ENCODE data around the gene RNU1-2.
"Not testable (repeated sequence)": the region's sequence is repeated elsewhere in the genome, so short reads cannot be mapped to it uniquely, and the experiment has no call there.

Gene RNU1-2

DNA sequence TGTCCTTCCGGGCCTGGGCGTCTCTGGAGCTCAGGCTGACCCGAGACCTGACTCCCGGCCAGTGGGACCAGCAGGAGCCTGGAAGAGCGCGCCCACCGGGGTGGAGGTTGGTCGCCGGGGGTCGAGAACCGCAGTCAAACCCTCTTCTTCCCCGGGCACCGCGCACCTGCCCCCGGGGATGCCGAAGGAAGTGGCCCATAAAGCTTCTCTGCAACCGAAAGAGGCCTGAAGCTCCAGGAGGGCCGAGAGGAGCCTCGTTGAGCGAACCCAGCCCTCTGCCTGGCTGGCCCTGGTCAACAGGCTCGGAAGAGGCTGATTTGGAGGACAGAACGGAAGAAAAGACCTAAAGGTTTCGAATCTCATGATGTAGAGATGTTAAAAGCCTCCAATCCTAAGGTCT lies 24.6 kb upstream of the RNU1-2 start:
- not testable (repeated sequence) for H3K9me3 ChIP-seq (ENCODE audit: control insufficient read depth, insufficient read depth, low read length); H3K4me1 ChIP-seq (ENCODE audit: control insufficient read depth, insufficient read depth, low read length); H3K27ac ChIP-seq (ENCODE audit: low read length); H3K27me3 ChIP-seq (ENCODE audit: control insufficient read depth, insufficient read depth, low read length); DNase-seq (ENCODE audit: low read depth, low spot score); H3K36me3 ChIP-seq (ENCODE audit: control insufficient read depth, insufficient read depth, low read length)
- no CpG with 5 or more reads among the region's 23 CpGs for WGBS (ENCODE audit: insufficient coverage, insufficient read length)
- peak overlapping the region; percentile 17; the same call in 1 of the 2 replicates for H3K4me3 ChIP-seq (ENCODE audit: low read length)

- not testable (repeated sequence) for H3K9me3 ChIP-seq (ENCODE audit: control insufficient read depth, insufficient read depth, low read length); H3K4me1 ChIP-seq (ENCODE audit: control insufficient read depth, insufficient read depth, low read length); H3K27ac ChIP-seq (ENCODE audit: low read length); H3K27me3 ChIP-seq (ENCODE audit: control insufficient read depth, insufficient read depth, low read length); H3K36me3 ChIP-seq (ENCODE audit: control insufficient read depth, insufficient read depth, low read length)
- H3K4me3 ChIP-seq (ENCODE audit: low read length), result peak overlapping the region; percentile 80; the same call in 1 of the 2 replicates
- DNase-seq (ENCODE audit: low read depth, low spot score), result peak; percentile 87
- WGBS (ENCODE audit: insufficient coverage, insufficient read length), result no CpG with 5 or more reads among the region's 66 CpGs
These were observed 23.4 kb upstream of the RNU1-2 start for GRCh38 chr1:16872152-16873075.

- H3K9me3 ChIP-seq (ENCODE audit: control insufficient read depth, insufficient read depth, low read length); H3K36me3 ChIP-seq (ENCODE audit: control insufficient read depth, insufficient read depth, low read length); H3K27ac ChIP-seq (ENCODE audit: low read length); DNase-seq (ENCODE audit: low read depth, low spot score); H3K4me1 ChIP-seq (ENCODE audit: control insufficient read depth, insufficient read depth, low read length); H3K27me3 ChIP-seq (ENCODE audit: control insufficient read depth, insufficient read depth, low read length): not testable (repeated sequence)
- H3K4me3 ChIP-seq (ENCODE audit: low read length), result peak overlapping the region; percentile 25; the same call in 1 of the 2 replicates
- WGBS (ENCODE audit: insufficient coverage, insufficient read length), result no CpG with 5 or more reads among the region's 52 CpGs
These were observed 22.5 kb upstream of the RNU1-2 start for GRCh38 chr1:16873076-16873879.

GRCh38 chr1:16874968-16875765 lies 20.6 kb upstream of the RNU1-2 start:
- H3K27me3 ChIP-seq (ENCODE audit: control insufficient read depth, insufficient read depth, low read length); DNase-seq (ENCODE audit: low read depth, low spot score); H3K4me3 ChIP-seq (ENCODE audit: low read length); H3K9me3 ChIP-seq (ENCODE audit: control insufficient read depth, insufficient read depth, low read length); H3K4me1 ChIP-seq (ENCODE audit: control insufficient read depth, insufficient read depth, low read length); H3K27ac ChIP-seq (ENCODE audit: low read length); H3K36me3 ChIP-seq (ENCODE audit: control insufficient read depth, insufficient read depth, low read length): not testable (repeated sequence)
- WGBS (ENCODE audit: insufficient coverage, insufficient read length), result no CpG with 5 or more reads among the region's 35 CpGs

GRCh38 chr1:16881742-16882141 lies 14.0 kb upstream of the RNU1-2 start:
- not testable (repeated sequence) for H3K36me3 ChIP-seq (ENCODE audit: control insufficient read depth, insufficient read depth, low read length); H3K4me1 ChIP-seq (ENCODE audit: control insufficient read depth, insufficient read depth, low read length); H3K27ac ChIP-seq (ENCODE audit: low read length); H3K9me3 ChIP-seq (ENCODE audit: control insufficient read depth, insufficient read depth, low read length); H3K4me3 ChIP-seq (ENCODE audit: low read length); DNase-seq (ENCODE audit: low read depth, low spot score); H3K27me3 ChIP-seq (ENCODE audit: control insufficient read depth, insufficient read depth, low read length)
- no CpG with 5 or more reads among the region's 1 CpG for WGBS (ENCODE audit: insufficient coverage, insufficient read length)

GRCh38 chr1:16882986-16883385 lies 12.8 kb upstream of the RNU1-2 start:
- Histone ChIP-seq H3K27me3 (ENCODE audit: control insufficient read depth, insufficient read depth, low read length) (no peaks in the 10 kb centered on the region), H3K4me3 (ENCODE audit: low read length) (no peak overlapping the region), H3K36me3 (ENCODE audit: control insufficient read depth, insufficient read depth, low read length) (no peaks in the 10 kb centered on the region), H3K4me1 (ENCODE audit: control insufficient read depth, insufficient read depth, low read length) (peaks cover 1% of the 10 kb centered on the region; the same call in 1 of the 2 replicates), H3K9me3 (ENCODE audit: control insufficient read depth, insufficient read depth, low read length) (no peaks in the 10 kb centered on the region), H3K27ac (ENCODE audit: low read length) (no peak overlapping the region)
- DNase-seq (ENCODE audit: low read depth, low spot score), result no peak
- no CpG with 5 or more reads among the region's 4 CpGs for WGBS (ENCODE audit: insufficient coverage, insufficient read length)

- H3K9me3 ChIP-seq (ENCODE audit: control insufficient read depth, insufficient read depth, low read length); DNase-seq (ENCODE audit: low read depth, low spot score); H3K27ac ChIP-seq (ENCODE audit: low read length); H3K4me1 ChIP-seq (ENCODE audit: control insufficient read depth, insufficient read depth, low read length); H3K36me3 ChIP-seq (ENCODE audit: control insufficient read depth, insufficient read depth, low read length); H3K4me3 ChIP-seq (ENCODE audit: low read length); H3K27me3 ChIP-seq (ENCODE audit: control insufficient read depth, insufficient read depth, low read length): not testable (repeated sequence)
- no CpG with 5 or more reads among the region's 5 CpGs for WGBS (ENCODE audit: insufficient coverage, insufficient read length)
These were observed 11.3 kb upstream of the RNU1-2 start for GRCh38 chr1:16884487-16884886.

GRCh38 chr1:16886860-16887605 lies 8.7 kb upstream of the RNU1-2 start:
- Histone ChIP-seq H3K27me3 (ENCODE audit: control insufficient read depth, insufficient read depth, low read length) (no peaks in the 10 kb centered on the region), H3K27ac (ENCODE audit: low read length) (no peak overlapping the region), H3K4me3 (ENCODE audit: low read length) (no peak overlapping the region), H3K9me3 (ENCODE audit: control insufficient read depth, insufficient read depth, low read length) (no peaks in the 10 kb centered on the region), H3K4me1 (ENCODE audit: control insufficient read depth, insufficient read depth, low read length) (peaks cover 1% of the 10 kb centered on the region; the same call in 1 of the 2 replicates), H3K36me3 (ENCODE audit: control insufficient read depth, insufficient read depth, low read length) (no peaks in the 10 kb centered on the region)
- WGBS (ENCODE audit: insufficient coverage, insufficient read length), result no CpG with 5 or more reads among the region's 20 CpGs
- no peak for DNase-seq (ENCODE audit: low read depth, low spot score)

- Histone ChIP-seq H3K27ac (ENCODE audit: low read length) (peak overlapping the region; percentile 17), H3K36me3 (ENCODE audit: control insufficient read depth, insufficient read depth, low read length) (no peaks in the 10 kb centered on the region), H3K4me1 (ENCODE audit: control insufficient read depth, insufficient read depth, low read length) (peaks cover 1% of the 10 kb centered on the region; the same call in 1 of the 2 replicates), H3K4me3 (ENCODE audit: low read length) (peak overlapping the region; percentile 73; the same call in 1 of the 2 replicates), H3K9me3 (ENCODE audit: control insufficient read depth, insufficient read depth, low read length) (no peaks in the 10 kb centered on the region), H3K27me3 (ENCODE audit: control insufficient read depth, insufficient read depth, low read length) (no peaks in the 10 kb centered on the region)
- peak; percentile 85 for DNase-seq (ENCODE audit: low read depth, low spot score)
- no CpG with 5 or more reads among the region's 63 CpGs for WGBS (ENCODE audit: insufficient coverage, insufficient read length)
These were observed 6.6 kb upstream of the RNU1-2 start for GRCh38 chr1:16888860-16889816.

All from iPS DF 6.9 (cell line).